ENCODE data around the gene MIPEP. TPM values are rescaled to one million over a fixed set of nuclear protein-coding genes. Genes with fewer than 3 reads are reported as not detected.

The MIPEP gene
- total RNA-seq, 2 experiments from 2014 or later = 17.2 to 18.5 TPM

GRCh38 chr13:23796551-23796950 lies 92.6 kb downstream of the MIPEP start:
- ChIA-PET POLR2A (no interaction called here), CTCF (no interaction called here)
- no peak for ATAC-seq
- H3K27me3 Mint-ChIP-seq = no peaks in the 10 kb centered on the region
- H3K4me1 Mint-ChIP-seq (ENCODE audit: low read depth) = peaks cover 17% of the 10 kb centered on the region
- TF ChIP-seq, protein P1, sequence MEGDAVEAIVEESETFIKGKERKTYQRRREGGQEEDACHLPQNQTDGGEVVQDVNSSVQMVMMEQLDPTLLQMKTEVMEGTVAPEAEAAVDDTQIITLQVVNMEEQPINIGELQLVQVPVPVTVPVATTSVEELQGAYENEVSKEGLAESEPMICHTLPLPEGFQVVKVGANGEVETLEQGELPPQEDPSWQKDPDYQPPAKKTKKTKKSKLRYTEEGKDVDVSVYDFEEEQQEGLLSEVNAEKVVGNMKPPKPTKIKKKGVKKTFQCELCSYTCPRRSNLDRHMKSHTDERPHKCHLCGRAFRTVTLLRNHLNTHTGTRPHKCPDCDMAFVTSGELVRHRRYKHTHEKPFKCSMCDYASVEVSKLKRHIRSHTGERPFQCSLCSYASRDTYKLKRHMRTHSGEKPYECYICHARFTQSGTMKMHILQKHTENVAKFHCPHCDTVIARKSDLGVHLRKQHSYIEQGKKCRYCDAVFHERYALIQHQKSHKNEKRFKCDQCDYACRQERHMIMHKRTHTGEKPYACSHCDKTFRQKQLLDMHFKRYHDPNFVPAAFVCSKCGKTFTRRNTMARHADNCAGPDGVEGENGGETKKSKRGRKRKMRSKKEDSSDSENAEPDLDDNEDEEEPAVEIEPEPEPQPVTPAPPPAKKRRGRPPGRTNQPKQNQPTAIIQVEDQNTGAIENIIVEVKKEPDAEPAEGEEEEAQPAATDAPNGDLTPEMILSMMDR (IDR thresholded peaks at IDR 0.05) = no peak
- peaks cover 24% of the 10 kb centered on the region for H3K36me3 Mint-ChIP-seq (ENCODE audit: low read depth)
- H3K9me3 Mint-ChIP-seq = no peaks in the 10 kb centered on the region
- intact Hi-C loops (cut with micrococcal nuclease) = no loop called here
- H3K4me3 Mint-ChIP-seq = no peak overlapping the region
- DNase-seq = no peak
- H3K27ac Mint-ChIP-seq = no peak overlapping the region

- H3K4me1 Mint-ChIP-seq (ENCODE audit: low read depth) = peaks cover 10% of the 10 kb centered on the region
- CTCF ChIA-PET = no interaction called here
- POLR2A ChIA-PET = interaction anchor here (0.8 kb wide), 1 partner anchor 13 kb away, joined by 3 read pairs; no protein-coding TSS in a partner anchor
- intact Hi-C loops (cut with micrococcal nuclease) = no loop called here
- no peak overlapping the region for H3K27ac Mint-ChIP-seq
- no peak overlapping the region for H3K4me3 Mint-ChIP-seq
- DNase-seq (no peak), ATAC-seq (peak; percentile 62)
- H3K9me3 Mint-ChIP-seq = no peaks in the 10 kb centered on the region
- H3K36me3 Mint-ChIP-seq (ENCODE audit: low read depth) = peaks cover 23% of the 10 kb centered on the region
- H3K27me3 Mint-ChIP-seq = no peaks in the 10 kb centered on the region
- TF ChIP-seq, protein P1 (IDR thresholded peaks at IDR 0.05) = no peak
Observed at GRCh38 chr13:23794267-23795161, 94.7 kb downstream of the MIPEP start.

DNA sequence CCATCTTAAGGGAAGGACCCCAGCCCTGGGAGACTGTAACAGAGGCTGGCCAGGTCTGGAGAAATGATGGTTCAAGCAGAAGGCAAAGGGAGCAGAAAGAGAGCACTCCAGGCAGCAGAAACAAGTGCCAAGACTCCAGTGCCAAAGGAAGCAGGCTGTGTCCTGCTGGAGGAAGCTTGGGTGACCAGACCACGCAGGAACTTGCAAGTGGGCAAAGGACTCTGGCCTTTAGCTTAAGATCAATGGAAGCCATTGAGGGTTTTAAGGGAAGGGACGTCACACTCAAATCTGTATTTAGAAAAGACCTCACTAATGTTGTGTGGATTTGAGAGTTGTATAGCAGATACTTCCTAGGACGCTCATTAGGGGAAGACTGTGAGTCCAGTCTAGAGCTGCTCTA lies 95.5 kb downstream of the MIPEP start:
- intact Hi-C loops (cut with micrococcal nuclease) = no loop called here
- ChIA-PET CTCF (no interaction called here), POLR2A (interaction anchor here (0.8 kb wide), 1 partner anchor 14 kb away, joined by 3 read pairs; no protein-coding TSS in a partner anchor)
- peaks cover 22% of the 10 kb centered on the region for H3K36me3 Mint-ChIP-seq (ENCODE audit: low read depth)
- no peak overlapping the region for H3K27ac Mint-ChIP-seq
- TF ChIP-seq, protein P1 (IDR thresholded peaks at IDR 0.05) = no peak
- no peaks in the 10 kb centered on the region for H3K27me3 Mint-ChIP-seq
- DNase-seq (no peak), ATAC-seq (no peak)
- peaks cover 10% of the 10 kb centered on the region for H3K4me1 Mint-ChIP-seq (ENCODE audit: low read depth)
- no peaks in the 10 kb centered on the region for H3K9me3 Mint-ChIP-seq
- H3K4me3 Mint-ChIP-seq = no peak overlapping the region

DNA sequence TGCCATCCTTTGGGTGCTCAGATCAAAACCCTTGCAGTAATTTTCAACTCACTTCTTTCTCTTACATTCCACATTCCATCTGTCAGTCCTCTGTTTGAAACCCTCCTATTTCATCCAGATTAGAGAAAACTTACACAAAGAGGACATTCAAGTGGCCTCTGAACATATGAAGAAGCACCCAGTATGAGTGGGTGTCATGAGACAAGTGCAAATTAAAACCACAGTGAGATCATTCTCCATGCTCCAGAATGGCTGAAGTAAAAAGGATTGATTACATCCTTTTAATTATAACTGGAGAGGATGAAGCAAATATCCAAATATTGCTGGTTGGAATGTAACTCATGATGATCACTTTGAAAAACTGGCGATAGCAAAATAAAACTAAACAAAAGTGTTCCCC lies 96.5 kb downstream of the MIPEP start:
- TF ChIP-seq, protein P1 (IDR thresholded peaks at IDR 0.05) = no peak
- no peak for DNase-seq
- POLR2A ChIA-PET = no interaction called here
- intact Hi-C loops (cut with micrococcal nuclease) = no loop called here
- no peak overlapping the region for H3K27ac Mint-ChIP-seq
- ATAC-seq = no peak
- no peaks in the 10 kb centered on the region for H3K27me3 Mint-ChIP-seq
- H3K36me3 Mint-ChIP-seq (ENCODE audit: low read depth) = peaks cover 16% of the 10 kb centered on the region
- peaks cover 10% of the 10 kb centered on the region for H3K4me1 Mint-ChIP-seq (ENCODE audit: low read depth)
- no peaks in the 10 kb centered on the region for H3K9me3 Mint-ChIP-seq
- CTCF ChIA-PET = no interaction called here
- H3K4me3 Mint-ChIP-seq = no peak overlapping the region

GRCh38 chr13:23790577-23791170 lies 98.5 kb downstream of the MIPEP start:
- no peaks in the 10 kb centered on the region for H3K9me3 Mint-ChIP-seq
- TF ChIP-seq, protein P1 (IDR thresholded peaks at IDR 0.05) = no peak
- ATAC-seq = no peak
- CTCF ChIA-PET = no interaction called here
- H3K27ac Mint-ChIP-seq = no peak overlapping the region
- no peak overlapping the region for H3K4me3 Mint-ChIP-seq
- no peak for DNase-seq
- peaks cover 7% of the 10 kb centered on the region for H3K4me1 Mint-ChIP-seq (ENCODE audit: low read depth)
- peaks cover 5% of the 10 kb centered on the region for H3K36me3 Mint-ChIP-seq (ENCODE audit: low read depth)
- intact Hi-C loops (cut with micrococcal nuclease) = no loop called here
- no peaks in the 10 kb centered on the region for H3K27me3 Mint-ChIP-seq
- POLR2A ChIA-PET = interaction anchor here (0.6 kb wide), 2 partner anchors 16 to 425 kb away, joined by 3 read pairs; no protein-coding TSS in a partner anchor
